Measurements from ENCODE around the gene OAS3. TPM values are rescaled to one million over a fixed set of nuclear protein-coding genes. Genes with fewer than 3 reads are reported as not detected.

OAS3 gene
- total RNA-seq, 1 experiment from 2014 or later = 1.2 TPM

- TF ChIP-seq USF1 (CRISPR knock-in tag; IDR thresholded peaks at IDR 0.05) = no peak
- no peak for TF ChIP-seq ESRRA (CRISPR knock-in tag; IDR thresholded peaks at IDR 0.05; ENCODE audit: borderline replicate concordance)
- no peak for TF ChIP-seq NFYB (CRISPR knock-in tag; conservative IDR thresholded peaks at IDR 0.05; ENCODE audit: low read depth)
- TF ChIP-seq SP1 (CRISPR knock-in tag; conservative IDR thresholded peaks at IDR 0.05) = no peak
- no peak for TF ChIP-seq CBFB (CRISPR knock-in tag; IDR thresholded peaks at IDR 0.05; ENCODE audit: low read depth)
- no peak for TF ChIP-seq ZNF232 (CRISPR knock-in tag; IDR thresholded peaks at IDR 0.05)
- TF ChIP-seq FOXP1 (CRISPR knock-in tag; IDR thresholded peaks at IDR 0.05; ENCODE audit: borderline replicate concordance) = no peak
- TF ChIP-seq ZNF423 (CRISPR knock-in tag; IDR thresholded peaks at IDR 0.05) = no peak
- TF ChIP-seq ATF3 (CRISPR knock-in tag; conservative IDR thresholded peaks at IDR 0.05) = no peak
- no peak for TF ChIP-seq GABPB1 (CRISPR knock-in tag; IDR thresholded peaks at IDR 0.05)
- TF ChIP-seq CREM (CRISPR knock-in tag; IDR thresholded peaks at IDR 0.05) = no peak
These were observed 42.4 kb downstream of the OAS3 start (continued) for GRCh38 chr12:112980491-112981158.

GRCh38 chr12:112985642-112986290 lies 47.5 kb downstream of the OAS3 start:
- peaks cover 9% of the 10 kb centered on the region for H3K4me1 Mint-ChIP-seq
- H3K36me3 Mint-ChIP-seq = peaks cover 4% of the 10 kb centered on the region; the same call in 1 of the 2 replicates
- ATAC-seq = no peak
- no peaks in the 10 kb centered on the region for H3K27me3 Mint-ChIP-seq (ENCODE audit: low read depth)
- H3K27ac Mint-ChIP-seq = no peak overlapping the region
- CTCF ChIA-PET = no interaction called here
- DNase-seq (ENCODE audit: low spot score) = no peak
- POLR2A ChIA-PET = no interaction called here
- TF ChIP-seq ATF6 (CRISPR knock-in tag; IDR thresholded peaks at IDR 0.05) (no peak), ELF4 (CRISPR knock-in tag; IDR thresholded peaks at IDR 0.05; ENCODE audit: low read depth) (no peak), OVOL2 (CRISPR knock-in tag; IDR thresholded peaks at IDR 0.05; ENCODE audit: borderline replicate concordance) (no peak), TCF7 (CRISPR knock-in tag; IDR thresholded peaks at IDR 0.05; ENCODE audit: low read depth) (no peak), EMX1 (CRISPR knock-in tag; IDR thresholded peaks at IDR 0.05) (no peak), GABPB1 (CRISPR knock-in tag; IDR thresholded peaks at IDR 0.05) (no peak), TEAD4 (CRISPR knock-in tag; IDR thresholded peaks at IDR 0.05) (no peak), ZNF281 (CRISPR knock-in tag; IDR thresholded peaks at IDR 0.05) (no peak), RELA (CRISPR knock-in tag; IDR thresholded peaks at IDR 0.05; ENCODE audit: borderline replicate concordance) (no peak), ZNF138 (CRISPR knock-in tag; conservative IDR thresholded peaks at IDR 0.05) (no peak), ZNF423 (CRISPR knock-in tag; IDR thresholded peaks at IDR 0.05) (no peak), ATF3 (CRISPR knock-in tag; conservative IDR thresholded peaks at IDR 0.05) (no peak), STAT6 (CRISPR knock-in tag; conservative IDR thresholded peaks at IDR 0.05; ENCODE audit: low read depth) (no peak), FOXP1 (CRISPR knock-in tag; IDR thresholded peaks at IDR 0.05; ENCODE audit: borderline replicate concordance) (no peak), ZNF416 (CRISPR knock-in tag; IDR thresholded peaks at IDR 0.05) (no peak), NFATC4 (CRISPR knock-in tag; IDR thresholded peaks at IDR 0.05) (no peak), ESRRA (CRISPR knock-in tag; IDR thresholded peaks at IDR 0.05; ENCODE audit: borderline replicate concordance) (no peak)
- H3K9me3 Mint-ChIP-seq = peaks cover 35% of the 10 kb centered on the region
- H3K4me3 Mint-ChIP-seq = no peak overlapping the region

All from WTC11 (cell line).